Mucosa of descending colon (tissue), 3 donors: ENCODE measurements around the gene APP. TPM values are rescaled to one million over a fixed set of nuclear protein-coding genes. Genes with fewer than 3 reads are reported as not detected.

Source experiments
- ATAC-seq: fragments of 200-7000 bp; cut with Tn5 transposase; one replicate; pipeline ENCODE4 v1.9.1; 2020; ENCODE audit warnings: mild to moderate bottlenecking, moderate library complexity
- DNase-seq, 3 donors: peaks; one replicate each; pipeline ENCODE4 v3.0.0-alpha.2; 2020
- H3K36me3 ChIP-seq: fragments of 200-600 bp; one replicate; pipeline ENCODE4 v1.8.0; 2021; ENCODE audit warnings: low read depth, mild to moderate bottlenecking
- H3K4me1 ChIP-seq: fragments of 200-600 bp; one replicate; pipeline ENCODE4 v1.8.0; 2021; ENCODE audit warnings: low read depth, mild to moderate bottlenecking
- H3K4me3 ChIP-seq: fragments of 200-600 bp; one replicate; pipeline ENCODE4 v1.8.0; 2021; ENCODE audit warnings: mild to moderate bottlenecking
- H3K9me3 ChIP-seq: fragments of 200-600 bp; one replicate; pipeline ENCODE4 v1.8.0; 2021; ENCODE audit warnings: mild to moderate bottlenecking
- intact Hi-C, 2 donors: fragments of 100-400 bp; cut with DNase I in 1 of 2; cut with micrococcal nuclease in 1 of 2; formaldehyde crosslinking; loops; one replicate each; pipeline versions ENCODE4 v1.11.0 to v1.11.1; 2022; cut with DNase I, micrococcal nuclease
- total RNA-seq, 3 donors: library from RNA; stranded (reverse); fragmentation: NEBNext Ultra II Directional in 2 of 3; extraction: Animal tissue kit (Norgen Biotek cat#: 25700) in 2 of 3; gene quantifications; one replicate each; pipeline versions ENCODE4 v1.2.1 to v1.2.4, GENCODE V29; 2021 to 2023
- TF ChIP-seq, protein P1 (sequence below): fragments of 200-600 bp; IDR thresholded peaks from one replicate; pipeline ENCODE4 v1.8.0; 2022; ENCODE audit warnings: antibody characterized with exemption, mild to moderate bottlenecking
- donor health status: DM: no; HTN: no; CAD: no; lungs with moderate emphysema.
- donor health status: DM: no; HTN: no; CAD: no.
- donor health status: DM: no; HTN: yes; CAD: no.

APP gene
- total RNA-seq, 3 donors from 2014 or later, result 573 to 666 (median 579) TPM

- DNase-seq, result no peak
- ATAC-seq, result no peak
- no peak overlapping the region for H3K4me3 ChIP-seq
- TF ChIP-seq, protein P1, sequence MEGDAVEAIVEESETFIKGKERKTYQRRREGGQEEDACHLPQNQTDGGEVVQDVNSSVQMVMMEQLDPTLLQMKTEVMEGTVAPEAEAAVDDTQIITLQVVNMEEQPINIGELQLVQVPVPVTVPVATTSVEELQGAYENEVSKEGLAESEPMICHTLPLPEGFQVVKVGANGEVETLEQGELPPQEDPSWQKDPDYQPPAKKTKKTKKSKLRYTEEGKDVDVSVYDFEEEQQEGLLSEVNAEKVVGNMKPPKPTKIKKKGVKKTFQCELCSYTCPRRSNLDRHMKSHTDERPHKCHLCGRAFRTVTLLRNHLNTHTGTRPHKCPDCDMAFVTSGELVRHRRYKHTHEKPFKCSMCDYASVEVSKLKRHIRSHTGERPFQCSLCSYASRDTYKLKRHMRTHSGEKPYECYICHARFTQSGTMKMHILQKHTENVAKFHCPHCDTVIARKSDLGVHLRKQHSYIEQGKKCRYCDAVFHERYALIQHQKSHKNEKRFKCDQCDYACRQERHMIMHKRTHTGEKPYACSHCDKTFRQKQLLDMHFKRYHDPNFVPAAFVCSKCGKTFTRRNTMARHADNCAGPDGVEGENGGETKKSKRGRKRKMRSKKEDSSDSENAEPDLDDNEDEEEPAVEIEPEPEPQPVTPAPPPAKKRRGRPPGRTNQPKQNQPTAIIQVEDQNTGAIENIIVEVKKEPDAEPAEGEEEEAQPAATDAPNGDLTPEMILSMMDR, result no peak
- no peaks in the 10 kb centered on the region for H3K36me3 ChIP-seq
- intact Hi-C loops, result no loop called here
- H3K4me1 ChIP-seq, result no peaks in the 10 kb centered on the region
- no peaks in the 10 kb centered on the region for H3K9me3 ChIP-seq
Measured at GRCh38 chr21:26185021-26185420, 14.5 kb upstream of the APP start.

DNA sequence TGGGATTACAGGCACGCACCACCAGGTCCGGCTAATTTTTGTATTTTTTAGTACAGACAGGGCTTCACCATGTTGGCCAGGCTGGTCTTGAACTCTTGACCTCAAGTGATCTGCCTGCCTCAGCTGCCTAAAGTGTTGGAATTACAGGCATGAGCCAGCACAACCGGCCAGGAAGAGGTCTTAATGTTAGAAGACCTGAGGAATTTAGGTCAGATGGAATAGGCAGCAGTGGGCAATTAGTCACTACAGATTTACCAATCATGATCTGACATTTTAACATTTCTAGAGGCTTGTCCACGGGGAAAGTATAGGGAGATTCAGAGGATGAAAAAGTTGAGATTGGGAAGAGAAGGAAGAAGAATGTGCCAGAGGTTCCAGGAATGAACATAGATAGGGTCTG is 8.9 kb upstream of the APP start:
- no peaks in the 10 kb centered on the region for H3K36me3 ChIP-seq
- H3K9me3 ChIP-seq, result no peaks in the 10 kb centered on the region
- no peaks in the 10 kb centered on the region for H3K4me1 ChIP-seq
- TF ChIP-seq, protein P1, result no peak
- no peak overlapping the region for H3K4me3 ChIP-seq
- ATAC-seq (no peak), DNase-seq (no peak)
- intact Hi-C loops, result no loop called here

DNA sequence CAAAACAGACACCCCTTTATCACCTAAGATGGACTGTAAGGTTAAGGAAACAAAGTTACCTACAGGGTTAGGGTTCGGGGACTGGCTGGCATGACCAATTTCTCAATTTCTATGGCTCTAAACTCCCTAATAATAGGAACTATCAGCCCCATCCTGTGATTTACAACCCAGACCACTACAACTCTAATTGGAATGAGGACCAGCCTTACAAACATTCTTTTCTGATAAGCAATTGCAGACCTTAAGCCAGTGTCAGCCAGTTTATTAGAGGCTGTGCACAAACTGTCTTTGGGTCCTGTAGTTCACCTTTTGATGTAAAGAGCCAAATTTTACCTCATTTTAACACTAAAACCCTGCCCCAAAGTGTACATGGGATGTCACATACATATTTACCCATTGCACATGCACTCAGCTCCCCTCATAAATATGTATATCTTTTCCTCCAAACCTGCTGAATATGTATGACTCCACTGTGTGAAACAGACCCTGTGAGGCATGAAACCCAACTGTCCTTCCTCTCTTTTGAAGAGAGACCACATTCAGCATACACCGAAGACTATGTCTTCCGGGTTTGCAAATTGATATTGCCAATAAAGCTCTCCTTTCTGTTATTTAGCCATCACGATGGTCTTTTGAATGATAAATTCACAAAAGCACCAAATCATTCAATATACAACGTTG is 7.3 kb upstream of the APP start:
- H3K36me3 ChIP-seq, result no peaks in the 10 kb centered on the region
- no peaks in the 10 kb centered on the region for H3K4me1 ChIP-seq
- ATAC-seq (no peak), DNase-seq (no peak)
- H3K9me3 ChIP-seq, result no peaks in the 10 kb centered on the region
- TF ChIP-seq, protein P1, result no peak
- intact Hi-C loops, result no loop called here
- no peak overlapping the region for H3K4me3 ChIP-seq

DNA sequence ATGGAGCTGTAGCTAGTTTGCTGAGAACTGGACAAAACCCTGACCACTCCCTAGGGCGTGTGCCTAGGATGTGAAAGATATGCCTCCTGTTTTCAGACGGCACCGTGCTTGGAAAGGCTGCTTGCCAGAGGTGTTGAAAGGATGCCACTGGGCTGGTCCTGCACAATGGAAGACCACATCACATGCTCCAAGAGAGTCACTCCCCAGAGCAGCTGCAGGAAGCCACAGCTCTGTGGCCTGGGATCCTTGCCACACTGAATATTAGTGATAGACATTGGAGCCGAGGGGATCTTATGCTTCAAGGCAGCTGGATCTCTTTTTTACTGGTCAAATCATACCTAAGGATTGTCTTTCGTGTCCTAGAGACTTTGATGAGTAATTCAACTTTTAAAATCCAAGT is 6.6 kb upstream of the APP start:
- Histone ChIP-seq H3K4me3 (no peak overlapping the region), H3K36me3 (no peaks in the 10 kb centered on the region), H3K4me1 (no peaks in the 10 kb centered on the region), H3K9me3 (no peaks in the 10 kb centered on the region)
- ATAC-seq, result peak; percentile 17
- DNase-seq, result no peak
- intact Hi-C loops, result no loop called here
- TF ChIP-seq, protein P1, result no peak

DNA sequence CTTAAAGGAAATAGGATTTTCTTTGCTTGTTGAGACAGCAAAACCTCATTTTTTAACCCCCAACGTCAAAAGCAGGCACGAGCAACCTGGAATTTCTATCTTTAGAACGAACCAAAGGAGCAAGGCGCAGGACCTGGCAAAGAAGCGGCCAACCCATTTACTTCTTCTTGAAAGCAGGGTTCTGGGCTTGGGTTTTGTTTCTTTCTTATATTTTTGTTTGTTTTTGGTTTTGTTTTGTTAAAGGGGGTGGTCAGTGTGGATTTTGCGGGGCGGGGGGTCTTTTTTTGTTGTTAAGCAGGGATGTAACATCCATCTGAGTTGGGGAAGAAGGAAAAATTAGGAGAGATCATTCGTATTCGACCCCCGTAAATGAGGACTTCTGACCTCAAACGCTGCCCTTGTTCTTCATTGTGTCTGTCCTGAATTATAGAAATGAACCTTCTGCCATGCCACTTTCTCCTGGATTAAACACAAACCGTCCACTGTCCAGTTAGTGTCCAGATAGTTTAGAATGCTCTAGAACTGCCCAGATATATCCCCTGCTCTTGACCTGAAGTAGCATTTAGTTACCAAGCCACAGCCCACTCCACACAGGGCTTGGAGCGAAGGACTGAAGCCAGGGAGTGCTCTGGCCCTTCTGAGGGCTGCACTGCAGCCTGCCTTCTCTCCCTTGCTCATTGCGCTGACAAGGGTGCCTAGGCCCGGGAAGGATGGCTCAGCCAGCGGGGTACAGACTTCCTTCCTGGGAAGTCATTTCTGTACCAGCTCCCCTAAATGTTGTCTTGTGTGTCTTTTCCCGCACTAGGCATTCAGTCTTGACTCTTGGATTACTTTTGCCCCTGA is 909 bp upstream of the APP start:
- no peak for ATAC-seq
- peak overlapping the region; percentile 80 for H3K4me3 ChIP-seq
- H3K4me1 ChIP-seq, result peaks cover 2% of the 10 kb centered on the region
- intact Hi-C loops, result loop anchor here in 1 of 2 donors (5.0 kb wide), 2 partner anchors 284 to 564 kb away; partner anchors contain the start of gene MRPL39
- peak in 1 of 3 donors; percentile 35 for DNase-seq
- H3K36me3 ChIP-seq, result no peaks in the 10 kb centered on the region
- TF ChIP-seq, protein P1, result no peak
- H3K9me3 ChIP-seq, result no peaks in the 10 kb centered on the region
